ENCODE data around the gene CIAO2B.
"Not testable (repeated sequence)": the region's sequence is repeated elsewhere in the genome, so short reads cannot be mapped to it uniquely, and the experiment has no call there.

CIAO2B gene

GRCh38 chr16:66936889-66937554 is 2.8 kb upstream of the CIAO2B start:
- DNase-seq, result peak in 1 of 5 experiments; percentile 27

DNA sequence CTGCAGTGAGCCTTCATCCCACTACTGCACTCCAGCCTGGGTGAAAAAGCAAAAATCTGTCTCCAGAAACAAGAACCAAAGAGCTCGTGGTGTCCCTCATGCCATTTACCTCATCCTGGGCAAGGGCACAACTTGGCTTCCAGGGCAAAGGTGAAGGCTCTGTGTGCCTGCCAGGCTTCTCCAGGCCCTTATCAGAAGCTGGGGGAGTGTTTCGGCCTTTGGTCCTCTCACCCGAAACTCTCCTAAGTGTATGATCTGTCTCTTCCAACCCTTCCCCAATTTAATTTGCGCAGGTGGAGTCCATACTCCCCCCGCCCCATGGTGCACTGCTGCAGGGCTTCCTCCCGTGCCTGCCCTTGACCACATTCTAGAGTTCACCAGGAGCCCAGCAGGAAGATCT is 2.3 kb upstream of the CIAO2B start:
- no peak for DNase-seq

DNA sequence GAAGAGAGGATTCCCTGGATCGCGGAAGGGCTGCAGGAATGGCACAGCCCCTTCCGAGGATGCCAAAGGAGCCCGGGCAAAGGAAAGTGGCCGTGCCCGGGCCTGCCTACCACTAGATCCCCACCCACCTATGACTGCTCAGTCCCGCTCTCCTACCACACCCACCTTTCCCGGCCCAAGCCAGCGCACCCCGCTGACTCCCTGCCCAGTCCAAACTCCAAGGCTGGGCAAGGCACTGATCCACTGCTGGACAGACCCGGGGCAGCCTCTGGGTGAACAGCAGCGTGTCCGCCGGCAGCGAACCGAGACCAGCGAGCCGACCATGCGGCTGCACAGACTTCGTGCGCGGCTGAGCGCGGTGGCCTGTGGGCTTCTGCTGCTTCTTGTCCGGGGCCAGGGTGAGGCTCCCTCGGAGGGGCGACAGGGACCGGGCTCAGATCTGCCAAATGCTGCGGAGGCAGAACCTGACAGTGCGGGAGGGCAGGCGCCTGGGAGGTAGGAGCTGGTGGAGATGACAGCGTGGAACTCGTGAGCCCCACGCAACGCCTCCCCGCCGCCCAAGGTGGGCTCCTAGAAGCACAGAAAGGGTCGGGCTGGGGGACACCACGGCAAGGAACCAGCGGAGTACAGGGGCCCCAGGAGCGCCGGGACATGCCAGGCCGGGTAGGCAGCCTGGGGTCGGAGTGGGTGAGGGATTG is 1.3 kb upstream of the CIAO2B start, which contains the start of gene CES2:
TSS of gene CES2 (plus strand) at position 203 of the 698 bp plus-strand sequence. CDS start at position 323, 120 bp downstream.
- DNase-seq, result no peak

DNA sequence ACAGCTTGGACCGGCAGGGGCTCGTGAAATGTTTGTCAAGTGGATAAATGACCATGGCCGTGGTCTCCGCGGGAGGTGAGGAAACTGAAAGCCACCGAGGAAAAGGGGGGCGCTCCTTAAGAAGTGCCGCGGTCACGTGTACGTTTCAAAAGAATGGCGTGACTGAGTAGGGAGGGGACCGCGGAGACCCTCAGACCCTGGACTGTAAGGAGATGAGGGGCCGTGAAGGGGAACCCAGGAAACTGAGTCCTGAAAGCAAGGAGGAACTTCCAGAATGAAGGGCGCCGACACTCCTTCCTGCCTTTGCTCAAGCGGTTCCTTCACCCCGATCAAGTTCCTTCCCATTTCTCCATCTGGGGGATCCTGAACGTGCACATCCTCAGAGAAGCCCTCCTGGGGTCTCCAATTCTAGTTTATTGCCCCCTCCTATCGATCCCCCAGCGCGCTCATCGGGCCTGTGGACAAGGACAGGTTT is 674 bp upstream of the CIAO2B start:
- DNase-seq, result not testable (repeated sequence)

DNA sequence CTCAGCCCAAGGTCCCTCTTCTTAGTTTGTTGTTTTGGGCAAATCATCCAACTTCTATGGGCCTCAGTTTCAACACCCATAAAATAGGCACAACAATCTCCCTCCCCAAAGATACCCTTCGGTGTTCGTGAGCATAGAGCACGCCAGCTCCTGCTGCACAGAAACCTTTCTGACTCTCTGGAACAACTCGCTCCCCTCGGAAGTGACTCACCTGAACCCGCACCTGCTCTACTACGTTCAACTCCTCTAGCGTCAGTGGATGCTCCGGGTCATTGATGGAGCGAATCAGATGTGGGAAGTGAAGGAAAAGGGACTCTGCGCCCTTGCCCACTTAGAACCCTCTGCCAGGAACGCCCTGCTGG is 445 bp downstream of the CIAO2B start:
- DNase-seq, result peak in 1 of 5 experiments; percentile 37

DNA sequence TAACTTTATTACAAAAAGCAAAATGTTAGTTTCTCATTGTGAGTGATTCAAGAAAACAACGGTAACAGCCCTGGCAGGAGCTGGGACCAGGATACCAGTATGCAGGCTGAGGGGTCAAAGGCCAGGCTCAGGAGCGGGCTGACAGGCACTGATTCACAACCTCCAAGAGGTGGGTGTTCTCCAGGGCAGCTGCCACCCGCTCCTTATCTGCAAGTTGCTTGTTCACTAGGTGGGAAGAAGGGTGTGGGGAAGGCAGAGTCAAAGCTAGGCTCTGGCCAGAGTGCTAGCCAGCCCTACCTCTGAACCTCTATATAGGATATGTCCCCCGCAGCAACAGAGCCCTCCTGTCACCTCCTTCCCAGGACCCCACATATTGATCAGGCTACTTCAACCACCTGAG is 2.1 kb downstream of the CIAO2B start:
- DNase-seq, result no peak

DNA sequence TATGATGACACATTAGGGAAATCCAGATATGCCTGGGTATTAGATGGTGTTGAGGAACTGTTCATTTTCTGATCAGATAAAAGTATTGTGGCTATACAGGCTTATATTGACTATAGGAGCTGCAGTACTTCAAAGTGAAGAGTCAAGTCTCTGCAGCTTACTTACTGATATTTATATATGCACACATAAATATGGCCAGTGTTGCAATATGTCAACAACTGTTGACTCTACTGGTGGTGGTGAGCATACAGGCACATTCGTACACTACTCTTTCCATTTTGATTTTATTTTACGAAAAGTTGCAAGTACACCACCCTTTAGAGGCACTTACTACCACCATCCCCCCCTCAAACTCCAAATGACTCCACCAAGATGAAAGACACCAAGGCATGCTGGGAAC is 2.5 kb downstream of the CIAO2B start:
- peak in 1 of 5 experiments; percentile 16 for DNase-seq

GRCh38 chr16:66930189-66930588 is 4.0 kb downstream of the CIAO2B start:
- DNase-seq, result no peak

DNA sequence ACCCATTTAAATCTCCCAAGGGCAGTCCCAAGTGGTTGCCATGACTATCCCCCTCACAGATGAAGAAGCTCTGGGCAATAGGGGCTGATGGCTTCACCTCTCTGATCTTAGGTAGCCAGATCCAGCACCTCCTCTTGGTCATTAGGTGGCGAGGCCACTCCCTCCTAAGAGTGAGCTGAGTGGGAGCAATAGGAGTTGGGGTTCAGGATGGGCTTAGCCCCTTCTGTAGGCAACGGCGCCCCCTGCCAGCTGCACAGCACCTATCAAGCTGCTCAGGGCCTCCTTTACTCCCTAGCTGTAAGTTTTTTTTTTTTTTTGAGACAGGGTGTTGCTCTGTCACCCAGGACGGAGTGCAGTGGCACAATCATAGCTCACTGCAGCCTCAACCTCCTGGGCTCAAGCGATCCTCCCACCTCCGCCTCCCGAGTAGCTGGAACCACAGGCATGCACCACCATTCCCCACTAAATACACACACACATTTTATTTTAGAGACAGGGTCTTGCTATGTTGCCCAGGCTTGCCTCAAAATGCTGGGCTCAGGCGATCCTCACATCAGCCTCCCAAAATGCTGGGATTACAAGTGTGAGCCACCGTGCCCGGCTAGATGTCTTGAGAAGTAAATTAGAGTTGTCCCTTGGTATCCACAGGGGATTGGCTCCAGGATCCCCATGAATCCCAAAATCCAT is 5.4 kb downstream of the CIAO2B start:
- DNase-seq, result peak in 1 of 5 experiments; percentile 55

GRCh38 chr16:66927918-66928649 is 6.1 kb downstream of the CIAO2B start:
- no peak for DNase-seq

- no peak for DNase-seq
Measured at GRCh38 chr16:66926961-66927436, 7.2 kb downstream of the CIAO2B start.

DNA sequence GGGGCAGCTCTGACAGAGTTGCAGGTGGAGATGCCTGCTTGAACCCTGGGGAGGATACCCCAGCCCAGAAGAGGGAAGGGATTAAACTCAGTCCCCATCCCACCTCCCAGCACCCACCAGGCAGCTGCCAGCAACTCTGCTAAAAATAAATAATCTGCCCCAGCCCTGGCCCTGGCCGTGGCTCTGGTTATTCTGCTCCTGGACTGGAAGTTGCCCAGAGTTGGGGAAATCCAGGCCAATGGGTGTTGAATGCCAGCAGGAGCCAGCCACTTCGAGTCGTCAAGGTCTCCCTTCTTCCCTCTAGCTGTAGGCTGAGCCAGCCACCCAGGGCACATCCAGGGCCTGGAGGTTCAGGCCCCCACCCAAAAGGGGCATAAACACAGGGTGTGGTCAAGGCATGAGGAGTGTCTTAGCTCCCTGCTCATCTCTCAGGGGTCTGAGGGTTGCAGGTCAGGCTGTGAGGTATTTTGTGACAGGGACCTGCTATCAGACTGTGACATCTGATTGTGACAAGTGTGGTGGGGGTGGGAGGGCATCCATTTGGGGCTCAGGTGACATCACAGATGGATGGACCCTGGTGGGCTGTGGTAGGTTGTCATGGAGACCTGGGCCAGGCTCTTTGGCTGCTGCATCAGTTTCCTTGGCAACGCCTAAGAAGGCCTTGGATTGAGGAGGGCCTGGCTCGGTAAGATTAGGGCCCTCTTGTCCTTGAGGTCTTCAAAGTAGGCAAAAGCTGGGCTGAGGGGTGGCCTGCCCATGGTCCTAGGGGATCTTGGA is 7.8 kb downstream of the CIAO2B start:
- no peak for DNase-seq

DNA sequence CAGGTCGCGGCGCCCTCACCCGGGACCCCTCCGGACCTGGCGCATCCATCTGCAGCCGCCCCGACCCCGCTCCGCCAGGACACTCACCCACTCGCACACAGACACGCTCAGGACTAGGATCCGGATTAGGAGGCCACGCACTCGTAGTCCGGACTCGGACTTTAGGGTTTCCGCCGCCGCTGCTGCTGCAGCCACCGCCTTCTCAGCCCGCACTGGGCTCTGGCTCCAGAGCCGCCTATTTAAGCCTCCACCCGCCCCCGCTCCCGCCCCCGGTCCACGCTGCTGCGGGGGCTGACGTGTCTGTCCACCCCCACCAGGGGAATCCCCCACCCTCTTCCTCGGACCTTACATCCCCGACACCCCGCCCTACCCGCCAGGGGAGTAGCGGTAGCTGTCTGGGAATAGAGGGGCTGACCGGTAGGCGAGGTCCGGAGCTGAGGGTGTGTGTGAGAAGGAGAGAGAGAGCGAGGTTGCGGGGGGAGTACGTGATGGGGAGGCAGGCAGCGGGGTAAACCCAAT is 8.8 kb downstream of the CIAO2B start, which contains the start of gene RRAD:
TSS of gene RRAD (minus strand) at position 214 of the 519 bp plus-strand sequence. CDS start 356 bp downstream, outside the sequence.
- DNase-seq, result no peak

- peak in 4 of 5 experiments; percentile 19 to 46 (median 26) for DNase-seq
Measured at GRCh38 chr16:66924527-66925321, 9.5 kb downstream of the CIAO2B start.

DNA sequence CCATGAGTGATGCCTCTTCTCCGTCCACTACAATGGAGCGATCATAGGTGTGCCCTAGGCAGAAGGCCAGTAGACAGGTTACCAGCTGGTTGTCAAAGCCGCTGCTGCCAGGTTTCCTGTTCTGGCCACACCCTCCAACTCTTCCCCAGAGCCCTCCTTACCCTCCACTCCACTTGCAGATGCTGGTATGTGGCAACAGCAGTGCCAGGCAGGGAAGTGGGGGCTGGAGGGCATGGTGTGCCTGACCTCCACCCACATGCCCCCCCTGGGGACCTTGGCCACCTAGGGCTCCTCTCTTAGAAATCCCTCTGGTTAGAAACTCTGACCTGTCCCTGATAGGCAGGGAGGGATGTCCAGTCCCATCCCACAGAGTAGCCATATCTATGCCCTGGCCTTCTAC is 10.3 kb downstream of the CIAO2B start:
- DNase-seq, result no peak

GRCh38 chr16:66923247-66923731 is 10.9 kb downstream of the CIAO2B start:
- no peak for DNase-seq

DNA sequence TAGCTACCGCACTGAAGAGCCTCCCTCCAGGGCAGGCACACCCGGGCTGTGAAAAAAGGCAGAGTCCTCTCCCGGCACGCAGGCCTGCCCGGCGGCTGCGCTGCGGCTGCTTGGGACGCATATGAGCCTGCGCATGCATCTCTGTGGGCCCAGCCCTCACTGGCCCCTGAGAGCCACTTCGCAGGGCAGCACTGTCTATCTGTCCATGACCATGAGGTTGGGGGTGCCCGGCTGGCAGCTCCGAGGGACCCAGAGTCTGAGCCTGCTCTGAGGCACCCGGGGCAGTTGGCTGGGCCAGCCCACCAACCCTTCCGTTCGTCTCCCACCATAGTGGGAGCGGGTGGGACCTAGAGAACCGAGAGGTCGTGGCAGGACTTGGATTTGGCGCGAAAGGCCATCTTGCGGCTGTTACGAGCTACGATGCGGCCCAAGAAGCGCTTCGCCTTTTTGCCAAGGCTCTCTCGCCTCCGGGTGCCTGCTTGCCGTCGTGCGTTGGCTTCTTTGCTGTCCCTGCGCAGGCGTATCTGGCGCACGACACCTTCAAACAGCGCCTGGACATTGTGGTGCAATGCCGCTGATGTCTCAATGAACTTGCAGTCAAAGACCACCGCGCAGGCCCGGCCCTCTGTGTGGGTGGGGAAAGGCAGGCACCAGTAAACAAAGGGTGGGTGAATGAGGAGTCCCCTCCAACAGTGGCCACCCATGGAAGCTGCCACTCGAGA is 12.3 kb downstream of the CIAO2B start:
- DNase-seq, result no peak

DNA sequence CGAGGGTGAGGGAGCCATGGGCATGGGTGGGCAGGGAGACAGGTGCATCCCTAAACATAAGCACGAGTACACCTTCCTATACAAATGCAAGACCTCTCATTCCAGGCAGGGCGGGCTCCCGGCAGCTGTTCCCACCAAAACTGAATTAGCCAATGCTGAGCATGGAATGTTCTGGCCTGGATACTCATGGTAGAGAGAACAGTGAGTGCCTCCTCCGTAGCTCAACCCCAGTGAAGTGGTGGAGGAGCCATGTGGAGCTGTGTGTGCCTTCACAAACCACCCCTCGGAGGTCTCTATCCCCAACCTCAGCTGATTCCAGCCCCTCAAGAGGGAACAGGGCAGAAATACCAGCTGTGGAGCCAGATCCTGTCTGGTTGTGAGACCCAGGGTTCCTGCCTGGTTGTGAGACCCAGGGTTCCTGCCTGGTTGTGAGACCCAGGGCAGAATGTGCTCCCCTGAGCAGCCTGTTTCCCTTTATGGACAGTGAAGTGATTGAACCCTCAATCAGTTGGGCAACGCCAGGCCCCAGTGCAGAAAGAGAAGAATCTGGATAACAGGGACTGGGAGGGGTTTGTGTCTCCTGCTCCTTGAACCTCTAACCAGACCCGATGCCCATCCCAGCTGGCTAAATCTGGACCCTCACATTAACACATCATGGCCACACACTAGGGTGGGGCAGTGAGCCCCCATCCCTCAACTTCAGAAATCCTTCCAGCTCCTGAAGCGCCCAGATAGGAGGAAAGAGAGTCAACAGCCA is 13.1 kb downstream of the CIAO2B start:
- DNase-seq, result no peak

GRCh38 chr16:66920299-66920590 is 14.0 kb downstream of the CIAO2B start:
- DNase-seq, result no peak
